Measurements from ENCODE around the gene CERS6. TPM values are rescaled to one million over a fixed set of nuclear protein-coding genes. Genes with fewer than 3 reads are reported as not detected.

CERS6 gene
- total RNA-seq, 1 donor: 23.9 TPM

DNA sequence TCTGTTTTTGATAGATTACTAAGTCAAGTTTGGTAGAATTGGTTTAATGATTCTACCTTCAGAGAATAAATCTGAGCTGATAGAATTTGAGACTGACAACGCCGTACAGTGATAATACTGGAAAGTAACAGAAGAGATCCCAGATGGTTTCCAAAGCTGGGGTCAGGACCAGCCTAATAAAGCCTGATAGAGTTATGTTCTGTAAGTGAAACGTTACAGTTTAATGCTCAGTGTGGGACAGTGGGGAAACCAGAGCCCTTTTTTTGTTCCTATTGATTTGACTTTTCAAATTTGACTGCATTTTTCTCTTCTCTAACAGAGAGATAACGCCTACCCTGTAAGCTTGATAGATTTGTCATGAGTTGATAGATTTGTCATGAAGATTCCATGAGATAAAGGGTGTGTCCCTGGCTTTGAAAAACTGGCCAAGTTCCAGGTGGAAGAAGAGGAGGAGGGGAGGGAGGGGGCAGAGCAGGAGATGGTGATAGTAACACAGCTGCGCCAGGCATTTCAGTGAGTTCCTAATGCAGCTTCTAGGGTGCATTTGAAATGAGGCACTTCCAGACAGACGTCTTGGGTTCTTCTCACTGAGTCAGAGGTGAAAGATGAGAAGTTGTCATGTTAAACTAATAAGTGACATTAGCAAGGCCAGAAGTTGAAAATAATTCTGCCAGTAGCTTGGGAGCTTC lies 65.1 kb downstream of the CERS6 start:
- no peaks in the 10 kb centered on the region for H3K9me3 ChIP-seq (ENCODE audit: low read depth, low read length)
- no peak for DNase-seq (ENCODE audit: insufficient read length, low spot score, missing footprints)
- TF ChIP-seq, protein P1, sequence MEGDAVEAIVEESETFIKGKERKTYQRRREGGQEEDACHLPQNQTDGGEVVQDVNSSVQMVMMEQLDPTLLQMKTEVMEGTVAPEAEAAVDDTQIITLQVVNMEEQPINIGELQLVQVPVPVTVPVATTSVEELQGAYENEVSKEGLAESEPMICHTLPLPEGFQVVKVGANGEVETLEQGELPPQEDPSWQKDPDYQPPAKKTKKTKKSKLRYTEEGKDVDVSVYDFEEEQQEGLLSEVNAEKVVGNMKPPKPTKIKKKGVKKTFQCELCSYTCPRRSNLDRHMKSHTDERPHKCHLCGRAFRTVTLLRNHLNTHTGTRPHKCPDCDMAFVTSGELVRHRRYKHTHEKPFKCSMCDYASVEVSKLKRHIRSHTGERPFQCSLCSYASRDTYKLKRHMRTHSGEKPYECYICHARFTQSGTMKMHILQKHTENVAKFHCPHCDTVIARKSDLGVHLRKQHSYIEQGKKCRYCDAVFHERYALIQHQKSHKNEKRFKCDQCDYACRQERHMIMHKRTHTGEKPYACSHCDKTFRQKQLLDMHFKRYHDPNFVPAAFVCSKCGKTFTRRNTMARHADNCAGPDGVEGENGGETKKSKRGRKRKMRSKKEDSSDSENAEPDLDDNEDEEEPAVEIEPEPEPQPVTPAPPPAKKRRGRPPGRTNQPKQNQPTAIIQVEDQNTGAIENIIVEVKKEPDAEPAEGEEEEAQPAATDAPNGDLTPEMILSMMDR (IDR thresholded peaks at IDR 0.05; ENCODE audit: extremely low read depth, low read depth, low read length): no peak
- no peak overlapping the region for H2AFZ ChIP-seq (ENCODE audit: low read length)
- no peaks in the 10 kb centered on the region for H3K27me3 ChIP-seq (ENCODE audit: insufficient read depth, low read length)
- H3K27ac ChIP-seq (ENCODE audit: low read depth, low read length): peak overlapping the region; percentile 8
- no peaks in the 10 kb centered on the region for H3K36me3 ChIP-seq (ENCODE audit: insufficient read depth, low read length)
- H3K4me2 ChIP-seq (ENCODE audit: insufficient read depth, low read length): peak overlapping the region; percentile 50
- H4K20me1 ChIP-seq (ENCODE audit: insufficient read depth, low read length): no peaks in the 10 kb centered on the region
- H3K4me3 ChIP-seq (ENCODE audit: insufficient read depth, low read length): no peak overlapping the region
- peaks cover 28% of the 10 kb centered on the region for H3K4me1 ChIP-seq (ENCODE audit: insufficient read depth, low read length)
- H3K79me2 ChIP-seq (ENCODE audit: insufficient read depth, low read length): peaks cover 57% of the 10 kb centered on the region

DNA sequence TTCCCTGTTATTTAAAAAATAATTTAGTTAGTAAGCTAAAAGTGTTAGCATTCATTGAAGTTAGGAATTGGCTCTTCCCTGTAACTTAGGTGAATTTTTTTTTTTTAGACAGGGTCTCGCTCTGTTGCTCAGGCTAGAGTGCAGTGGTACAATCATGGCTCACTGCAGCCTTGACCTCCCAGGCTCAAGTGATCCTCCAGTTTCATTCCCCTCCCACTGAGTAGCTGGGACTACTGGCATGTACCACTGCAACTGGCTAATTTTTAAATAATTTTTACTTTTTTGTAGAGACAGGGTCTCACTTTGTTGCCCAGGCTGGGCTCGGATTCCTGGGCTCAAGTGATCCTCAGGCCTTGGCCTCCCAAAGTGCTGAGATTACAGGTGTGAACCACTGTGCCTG lies 66.4 kb downstream of the CERS6 start:
- H3K79me2 ChIP-seq (ENCODE audit: insufficient read depth, low read length): peaks cover 51% of the 10 kb centered on the region
- H3K27ac ChIP-seq (ENCODE audit: low read depth, low read length): no peak overlapping the region
- H3K27me3 ChIP-seq (ENCODE audit: insufficient read depth, low read length): no peaks in the 10 kb centered on the region
- no peaks in the 10 kb centered on the region for H4K20me1 ChIP-seq (ENCODE audit: insufficient read depth, low read length)
- DNase-seq (ENCODE audit: insufficient read length, low spot score, missing footprints): no peak
- TF ChIP-seq, protein P1 (IDR thresholded peaks at IDR 0.05; ENCODE audit: extremely low read depth, low read depth, low read length): no peak
- H3K4me3 ChIP-seq (ENCODE audit: insufficient read depth, low read length): no peak overlapping the region
- no peaks in the 10 kb centered on the region for H3K9me3 ChIP-seq (ENCODE audit: low read depth, low read length)
- H2AFZ ChIP-seq (ENCODE audit: low read length): no peak overlapping the region
- no peak overlapping the region for H3K4me2 ChIP-seq (ENCODE audit: insufficient read depth, low read length)
- peaks cover 33% of the 10 kb centered on the region for H3K4me1 ChIP-seq (ENCODE audit: insufficient read depth, low read length)
- no peaks in the 10 kb centered on the region for H3K36me3 ChIP-seq (ENCODE audit: insufficient read depth, low read length)

DNA sequence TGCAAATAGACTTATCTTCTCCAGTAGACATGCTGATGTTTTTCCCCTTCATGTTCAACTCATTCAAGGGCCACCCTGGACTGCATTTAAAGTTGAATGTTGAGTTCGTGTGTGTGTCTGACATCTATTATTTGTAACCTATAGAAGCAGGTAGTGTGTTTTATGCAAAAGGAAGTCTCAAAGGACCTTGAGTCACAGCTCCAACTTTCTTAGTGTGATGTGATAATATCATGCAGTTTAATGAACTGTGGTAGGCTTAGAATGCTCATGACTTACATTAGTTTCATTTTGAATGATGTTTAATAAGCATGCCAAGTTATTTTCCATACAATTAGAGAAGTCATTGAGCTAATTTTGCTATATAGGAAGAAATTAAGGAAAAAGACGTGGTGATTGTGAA lies 67.9 kb downstream of the CERS6 start:
- no peaks in the 10 kb centered on the region for H3K9me3 ChIP-seq (ENCODE audit: low read depth, low read length)
- no peak overlapping the region for H3K4me3 ChIP-seq (ENCODE audit: insufficient read depth, low read length)
- no peaks in the 10 kb centered on the region for H4K20me1 ChIP-seq (ENCODE audit: insufficient read depth, low read length)
- no peaks in the 10 kb centered on the region for H3K36me3 ChIP-seq (ENCODE audit: insufficient read depth, low read length)
- peaks cover 54% of the 10 kb centered on the region for H3K79me2 ChIP-seq (ENCODE audit: insufficient read depth, low read length)
- TF ChIP-seq, protein P1 (IDR thresholded peaks at IDR 0.05; ENCODE audit: extremely low read depth, low read depth, low read length): no peak
- no peak overlapping the region for H3K4me2 ChIP-seq (ENCODE audit: insufficient read depth, low read length)
- no peak overlapping the region for H2AFZ ChIP-seq (ENCODE audit: low read length)
- no peaks in the 10 kb centered on the region for H3K27me3 ChIP-seq (ENCODE audit: insufficient read depth, low read length)
- no peak overlapping the region for H3K27ac ChIP-seq (ENCODE audit: low read depth, low read length)
- no peak for DNase-seq (ENCODE audit: insufficient read length, low spot score, missing footprints)
- H3K4me1 ChIP-seq (ENCODE audit: insufficient read depth, low read length): peaks cover 26% of the 10 kb centered on the region

DNA sequence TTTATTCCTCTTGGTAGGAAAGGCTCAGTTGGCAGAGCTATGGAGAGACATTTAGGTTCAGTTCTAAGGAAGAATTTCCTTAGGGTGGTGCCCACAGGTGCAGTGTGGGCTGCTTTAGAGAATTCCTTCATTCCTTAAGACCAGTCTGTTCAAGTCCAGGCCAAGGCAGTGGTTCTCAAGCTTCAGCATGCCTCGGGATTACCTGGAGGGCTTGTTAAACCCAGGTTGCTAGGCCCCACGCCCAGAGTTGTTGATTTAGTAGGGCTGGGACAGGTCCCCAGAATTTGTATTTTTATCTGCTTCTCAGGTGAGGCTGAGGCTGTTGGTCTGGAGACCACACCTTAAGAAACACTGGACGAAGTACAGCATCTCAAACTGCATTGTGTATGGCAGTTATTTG lies 68.9 kb downstream of the CERS6 start:
- Histone ChIP-seq H3K79me2 (ENCODE audit: insufficient read depth, low read length) (peaks cover 46% of the 10 kb centered on the region), H4K20me1 (ENCODE audit: insufficient read depth, low read length) (no peaks in the 10 kb centered on the region), H3K27me3 (ENCODE audit: insufficient read depth, low read length) (no peaks in the 10 kb centered on the region), H3K27ac (ENCODE audit: low read depth, low read length) (no peak overlapping the region), H3K9me3 (ENCODE audit: low read depth, low read length) (no peaks in the 10 kb centered on the region), H3K4me2 (ENCODE audit: insufficient read depth, low read length) (no peak overlapping the region), H3K36me3 (ENCODE audit: insufficient read depth, low read length) (no peaks in the 10 kb centered on the region), H3K4me3 (ENCODE audit: insufficient read depth, low read length) (no peak overlapping the region), H2AFZ (ENCODE audit: low read length) (no peak overlapping the region), H3K4me1 (ENCODE audit: insufficient read depth, low read length) (peaks cover 36% of the 10 kb centered on the region)
- DNase-seq (ENCODE audit: insufficient read length, low spot score, missing footprints): no peak
- TF ChIP-seq, protein P1 (IDR thresholded peaks at IDR 0.05; ENCODE audit: extremely low read depth, low read depth, low read length): no peak

Data from osteoblast (primary cell).